Activated CD4-positive, alpha-beta T cell treated with anti-CD3 and anti-CD28 coated beads, Interleukin-2, amount 50 U/mL, for 24 hours (primary cell): Measurements from ENCODE around the gene SLC47A2.

Source experiments
- DNase-seq, 2 donors: peaks; one replicate each; pipeline ENCODE4 v3.0.0-alpha.2; 2020; ENCODE audit warnings: low read depth in 1 of 2, low spot score in 1 of 2

The SLC47A2 gene

GRCh38 chr17:19646788-19647696, 69.3 kb downstream of the SLC47A2 start:
- no peak for DNase-seq

GRCh38 chr17:19645734-19646201, 70.6 kb downstream of the SLC47A2 start:
- peak in 1 of 2 donors; percentile 46 for DNase-seq

- DNase-seq: no peak
Measured at GRCh38 chr17:19644493-19645210, 71.7 kb downstream of the SLC47A2 start.

- no peak for DNase-seq
Measured at GRCh38 chr17:19642373-19642893, 74.0 kb downstream of the SLC47A2 start.

- no peak for DNase-seq
Measured at GRCh38 chr17:19641687-19642372, 74.6 kb downstream of the SLC47A2 start.

- DNase-seq: no peak
Measured at GRCh38 chr17:19631905-19632304, 84.5 kb downstream of the SLC47A2 start.

- no peak for DNase-seq
Measured at GRCh38 chr17:19630661-19631060, 85.7 kb downstream of the SLC47A2 start.

- no peak for DNase-seq
Measured at GRCh38 chr17:19630035-19630434, 86.3 kb downstream of the SLC47A2 start.

- no peak for DNase-seq
Measured at GRCh38 chr17:19629449-19629848, 86.9 kb downstream of the SLC47A2 start.
